HG03135 (cell line): ENCODE results near the gene PITPNB.

Experiments used
- ATAC-seq: cut with Tn5 transposase; IDR thresholded peaks from one replicate; pipeline ENCODE4 v1.9.1; 2021; ENCODE audit warnings: mild to moderate bottlenecking, moderate library complexity; ENCODE audit not compliant: unreplicated experiment

The PITPNB gene

DNA sequence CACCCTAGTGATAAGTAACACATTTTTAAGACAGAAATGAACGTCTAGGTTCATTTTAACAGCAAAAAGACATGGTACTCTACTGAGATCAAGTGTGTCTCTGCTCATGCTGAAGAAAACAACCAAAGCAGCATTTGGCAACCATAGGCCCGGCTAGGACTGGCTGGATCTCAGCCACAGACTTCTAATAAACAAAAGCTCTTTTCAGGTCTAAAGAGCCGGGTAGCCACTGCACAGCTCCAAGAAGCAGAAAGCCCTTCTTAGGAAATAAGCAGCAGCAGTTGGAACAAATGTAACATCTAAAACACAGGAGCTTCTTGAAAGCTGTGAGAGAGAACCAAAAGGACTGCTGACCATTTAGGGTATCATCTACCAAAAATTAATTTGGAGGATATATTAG, 37.6 kb downstream of the PITPNB start:
- no peak for ATAC-seq

DNA sequence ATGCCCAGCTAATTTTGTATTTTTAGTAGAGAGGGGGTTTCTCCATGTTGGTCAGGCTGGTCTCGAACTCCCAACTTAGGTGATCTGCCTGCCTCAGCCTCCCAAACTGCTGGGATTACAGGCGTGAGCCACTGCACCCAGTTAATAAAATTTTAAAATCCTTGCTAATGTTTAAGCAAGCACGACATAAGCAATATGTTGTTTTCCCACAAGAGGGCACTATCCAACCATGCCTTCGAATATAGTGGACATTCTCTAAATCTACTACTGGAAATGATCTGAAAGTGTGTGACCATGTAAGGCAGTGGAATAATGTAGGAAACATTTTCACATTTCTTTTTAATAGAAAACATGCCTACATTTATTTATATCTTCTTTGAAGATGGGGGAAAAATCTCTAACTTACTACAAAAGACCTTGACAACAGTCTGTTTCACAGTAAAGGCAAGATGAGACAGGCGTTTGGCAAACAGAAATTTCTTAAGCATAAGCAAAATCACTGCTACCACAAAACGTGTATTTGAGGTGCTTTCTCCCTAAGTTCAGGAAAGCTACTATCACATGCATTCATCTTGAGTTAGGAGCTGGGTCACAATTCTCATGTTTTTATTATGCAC, 38.2 kb downstream of the PITPNB start:
- ATAC-seq: no peak

GRCh38 chr22:27879923-27880322, 39.1 kb downstream of the PITPNB start:
- no peak for ATAC-seq

GRCh38 chr22:27878541-27878940, 40.5 kb downstream of the PITPNB start:
- ATAC-seq: no peak

DNA sequence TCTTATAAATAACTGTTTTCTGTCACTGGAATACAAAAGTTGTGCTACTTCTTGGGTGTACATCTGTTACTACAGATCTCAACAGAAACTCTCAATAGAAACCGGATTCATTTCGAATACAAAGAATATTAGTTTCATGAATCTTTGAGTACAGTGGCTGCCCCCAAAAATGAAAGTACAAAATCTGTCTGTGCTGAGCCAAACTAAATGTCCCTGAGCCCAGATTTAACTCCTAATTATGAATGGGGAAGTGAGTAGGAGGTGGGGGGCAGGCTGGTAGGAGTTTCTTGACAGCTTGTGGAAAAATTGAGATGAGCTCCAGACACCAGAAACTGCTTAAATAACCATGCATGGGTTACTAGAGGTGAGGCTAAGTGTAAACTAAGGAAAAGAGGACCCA, 41.6 kb downstream of the PITPNB start:
- no peak for ATAC-seq

DNA sequence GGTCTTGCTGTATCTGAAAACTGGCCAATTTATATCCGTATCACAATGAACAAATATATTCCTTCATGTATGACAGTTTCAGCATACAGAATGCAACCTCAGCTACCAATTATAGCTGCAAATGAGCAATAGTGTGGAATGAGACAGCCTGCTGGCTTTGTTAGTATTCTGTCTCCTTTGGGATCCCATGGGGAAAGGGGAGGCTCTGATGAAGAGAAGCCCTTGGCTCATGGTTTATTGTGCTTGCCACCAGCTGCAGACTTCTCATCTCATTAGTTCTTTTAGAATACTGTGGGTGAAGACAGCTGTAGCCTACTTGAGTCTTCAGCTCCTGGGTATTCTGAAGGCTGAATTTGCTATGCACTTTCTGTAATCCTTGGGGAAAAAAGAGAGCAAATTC, 42.4 kb downstream of the PITPNB start:
- no peak for ATAC-seq

- ATAC-seq: no peak
Measured at GRCh38 chr22:27875951-27876350, 43.1 kb downstream of the PITPNB start.

GRCh38 chr22:27874764-27875163, 44.3 kb downstream of the PITPNB start:
- ATAC-seq: no peak

- no peak for ATAC-seq
Measured at GRCh38 chr22:27874185-27874584, 44.9 kb downstream of the PITPNB start.

GRCh38 chr22:27873472-27873871, 45.6 kb downstream of the PITPNB start:
- no peak for ATAC-seq

- no peak for ATAC-seq
Measured at GRCh38 chr22:27872488-27872887, 46.6 kb downstream of the PITPNB start.

GRCh38 chr22:27871306-27872014, 47.6 kb downstream of the PITPNB start:
- no peak for ATAC-seq

DNA sequence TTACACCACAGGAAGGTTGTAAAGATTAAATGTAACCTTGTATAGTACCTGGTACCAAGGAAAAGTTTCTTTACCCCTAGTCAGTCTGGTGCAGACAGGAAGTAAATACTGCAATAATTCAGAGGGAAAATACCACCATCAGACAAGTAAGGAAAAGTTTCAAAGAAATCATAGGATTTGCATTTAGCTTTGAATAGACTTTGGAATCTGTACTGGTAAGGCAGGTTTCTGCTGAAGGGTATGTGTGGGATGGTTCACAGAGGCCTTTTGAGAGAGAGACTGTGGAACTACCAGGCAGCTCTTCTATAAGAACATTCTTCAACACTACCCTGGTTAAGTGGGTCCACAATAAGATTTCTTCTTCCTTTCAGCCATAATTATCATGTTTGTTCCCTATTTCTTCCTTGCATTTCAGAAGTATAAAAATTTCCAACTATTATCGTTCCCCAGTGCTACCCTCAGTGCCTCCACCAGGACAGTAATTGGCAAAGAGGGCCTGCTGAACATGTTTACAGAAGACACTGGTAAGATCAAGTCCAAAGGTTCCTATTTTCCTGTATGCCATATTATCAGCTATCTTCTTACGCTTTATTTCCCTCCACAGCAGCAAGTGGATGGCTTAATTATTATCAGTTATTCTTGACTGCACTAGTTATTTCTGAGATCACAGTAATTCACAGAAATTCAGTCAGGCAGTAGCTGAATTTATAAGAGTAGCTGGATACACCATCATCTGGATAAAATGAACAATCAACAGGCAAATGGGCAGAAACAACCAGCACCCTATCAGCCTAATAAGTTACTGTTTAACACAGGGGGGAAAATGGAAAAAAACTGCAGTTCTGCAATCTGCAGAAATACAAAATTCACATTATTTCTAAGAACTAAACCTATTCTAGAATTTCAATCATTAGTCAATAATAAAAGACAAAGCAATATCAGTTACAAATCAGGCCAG, 48.5 kb downstream of the PITPNB start:
- ATAC-seq: no peak

GRCh38 chr22:27868732-27869282, 50.2 kb downstream of the PITPNB start:
- ATAC-seq: no peak

DNA sequence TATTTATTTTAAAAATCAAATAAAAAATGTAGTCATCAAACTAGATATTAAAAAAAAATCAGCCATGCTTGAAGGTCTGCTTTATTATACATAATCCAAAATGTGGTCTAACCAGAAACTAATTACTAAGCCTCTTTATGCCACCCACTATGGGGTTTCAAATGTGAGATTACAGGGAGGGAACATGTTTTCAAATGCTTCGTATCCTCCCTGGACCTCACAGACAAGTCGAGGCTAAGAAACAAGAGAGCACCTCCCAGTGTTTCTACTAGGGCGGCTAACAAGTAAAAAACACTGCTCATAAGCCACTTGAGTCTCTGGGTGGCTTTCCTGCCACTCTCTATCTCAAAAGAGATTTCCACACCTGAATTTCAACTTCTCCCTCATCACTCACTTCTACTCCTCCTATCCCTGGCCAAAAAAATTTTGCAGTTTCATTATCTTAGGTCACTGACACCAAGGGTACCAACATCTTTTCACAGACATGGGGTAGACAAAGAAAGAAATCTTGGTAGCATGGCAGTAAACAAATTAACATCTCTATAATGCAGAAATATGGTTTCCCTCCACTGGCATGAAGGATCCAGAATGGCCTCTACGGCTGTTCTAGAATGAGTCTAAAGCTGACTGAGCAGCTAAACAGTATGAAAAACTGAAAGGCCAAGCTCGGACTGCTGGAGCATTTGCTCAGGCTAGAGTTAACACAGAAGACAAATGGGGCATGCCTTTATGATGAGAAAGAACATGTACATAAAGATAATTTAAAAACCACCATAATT, 50.9 kb downstream of the PITPNB start:
- ATAC-seq: no peak

DNA sequence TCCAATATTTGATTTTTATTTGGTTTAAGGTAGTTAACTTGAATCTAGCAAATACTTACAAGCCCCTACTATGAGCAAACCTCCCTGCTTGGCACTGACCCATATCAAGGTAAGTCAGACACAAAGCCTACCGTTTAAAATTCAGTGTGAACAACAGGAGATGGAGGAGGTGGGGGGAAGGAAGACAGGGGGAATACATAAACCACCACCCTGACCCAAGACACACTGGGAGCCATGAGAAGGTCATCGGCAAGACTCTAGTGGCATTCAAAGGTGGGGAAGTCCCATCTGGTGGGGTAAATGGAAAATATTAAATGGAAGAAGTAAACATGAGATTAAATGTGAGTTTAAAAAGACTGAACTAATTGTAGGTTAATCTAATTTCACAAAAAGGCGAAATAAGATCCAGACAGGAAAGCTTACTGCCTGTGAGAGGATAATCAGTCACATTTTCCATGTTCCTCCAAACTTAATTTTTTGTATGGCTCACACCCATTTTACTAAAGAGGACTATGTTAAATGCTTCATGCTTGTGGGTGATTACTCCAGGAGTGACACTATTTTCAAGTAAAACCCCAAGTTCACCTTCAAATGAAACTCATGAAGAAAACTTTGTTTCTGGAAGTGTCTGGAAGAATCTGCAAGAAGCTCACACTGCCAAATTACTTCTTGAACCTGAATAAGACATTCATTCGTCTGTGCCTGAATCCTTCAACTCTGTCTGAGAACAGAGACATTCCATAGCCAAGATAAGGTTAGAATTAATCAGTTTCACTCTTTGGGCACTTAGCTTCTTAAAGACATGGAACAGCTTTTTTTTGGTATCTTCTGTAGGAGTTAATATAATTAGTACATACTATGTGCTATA, 51.7 kb downstream of the PITPNB start:
- no peak for ATAC-seq

- no peak for ATAC-seq
Measured at GRCh38 chr22:27866135-27867084, 52.6 kb downstream of the PITPNB start.

- no peak for ATAC-seq
Measured at GRCh38 chr22:27865496-27865895, 53.6 kb downstream of the PITPNB start.

DNA sequence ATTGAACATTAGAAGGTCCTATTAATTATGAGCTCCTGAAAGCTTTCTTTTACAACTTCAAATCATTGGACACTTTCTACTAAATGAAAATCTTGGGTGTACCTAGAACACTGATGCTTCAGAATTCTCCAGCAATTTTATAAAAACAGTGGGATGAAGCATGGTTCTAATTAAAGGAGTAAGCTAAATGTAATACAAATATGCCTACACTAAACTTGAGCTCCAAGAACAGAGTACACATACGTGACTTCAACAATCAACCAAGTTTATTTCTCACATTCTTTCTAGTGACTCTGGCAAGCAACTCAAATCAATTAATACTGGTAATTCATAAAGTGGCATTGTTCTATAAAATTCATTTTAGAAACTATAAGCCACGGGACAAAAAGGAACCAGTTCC, 55.5 kb downstream of the PITPNB start:
- no peak for ATAC-seq
